ENCODE measurements around the gene EREG. TPM values are rescaled to one million over a fixed set of nuclear protein-coding genes. Genes with fewer than 3 reads are reported as not detected.
A peak's percentile ranks its signal among the peaks of the same experiment; 100 is the strongest.

The EREG gene
- total and polyA plus RNA-seq, 9 of the 15 experiments (the other 6 are each of a cell fraction or from before 2014, with no cell fraction given): 0.97 to 7.3 (median 2.5) TPM

DNA sequence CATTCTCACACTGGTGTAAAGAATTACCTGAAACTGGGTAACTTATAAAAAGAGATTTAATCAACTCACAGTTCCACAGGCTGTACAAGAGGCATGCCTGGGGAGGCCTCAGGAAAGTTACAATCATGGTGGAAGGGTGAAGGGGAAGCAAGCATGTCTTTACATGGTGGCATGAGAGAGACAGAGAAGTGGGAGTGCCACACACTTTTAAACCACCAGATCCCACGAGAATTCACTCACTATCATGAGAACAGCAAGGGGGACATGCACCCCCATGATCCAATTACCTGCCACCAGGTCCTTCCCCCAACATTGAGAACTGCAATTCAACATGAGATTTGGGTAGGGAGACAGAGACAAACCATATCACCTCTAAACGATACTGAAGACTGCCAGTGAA is 33.7 kb upstream of the EREG start (continued):
- TF ChIP-seq RBM17 (IDR thresholded peaks at IDR 0.05; ENCODE audit: borderline replicate concordance, low read depth, low read length): no peak
- TF ChIP-seq RBM39 (optimal IDR thresholded peaks at IDR 0.05; ENCODE audit: low read depth, low read length): no peak
- TF ChIP-seq LCOR (CRISPR knock-in tag; IDR thresholded peaks at IDR 0.05): no peak
- TF ChIP-seq MTA3 (IDR thresholded peaks at IDR 0.05; ENCODE audit: borderline replicate concordance): peak; percentile 53; the same call in 1 of the 2 replicates
- TF ChIP-seq CREB3L1 (IDR thresholded peaks at IDR 0.05; ENCODE audit: borderline replicate concordance, low read depth): no peak
- no peak for TF ChIP-seq KHSRP (IDR thresholded peaks at IDR 0.05)
- no peak for TF ChIP-seq ADNP (tag; IDR thresholded peaks at IDR 0.05)
- TF ChIP-seq ZBTB8A (IDR thresholded peaks at IDR 0.05; ENCODE audit: partially characterized antibody): no peak
- no peak for TF ChIP-seq TSHZ1 (CRISPR knock-in tag; IDR thresholded peaks at IDR 0.05)
- no peak for TF ChIP-seq TRIM28 (IDR thresholded peaks at IDR 0.05)
- TF ChIP-seq HNRNPLL (IDR thresholded peaks at IDR 0.05; ENCODE audit: low read depth, low read length, poor library complexity, severe bottlenecking): no peak
- TF ChIP-seq, protein P1, sequence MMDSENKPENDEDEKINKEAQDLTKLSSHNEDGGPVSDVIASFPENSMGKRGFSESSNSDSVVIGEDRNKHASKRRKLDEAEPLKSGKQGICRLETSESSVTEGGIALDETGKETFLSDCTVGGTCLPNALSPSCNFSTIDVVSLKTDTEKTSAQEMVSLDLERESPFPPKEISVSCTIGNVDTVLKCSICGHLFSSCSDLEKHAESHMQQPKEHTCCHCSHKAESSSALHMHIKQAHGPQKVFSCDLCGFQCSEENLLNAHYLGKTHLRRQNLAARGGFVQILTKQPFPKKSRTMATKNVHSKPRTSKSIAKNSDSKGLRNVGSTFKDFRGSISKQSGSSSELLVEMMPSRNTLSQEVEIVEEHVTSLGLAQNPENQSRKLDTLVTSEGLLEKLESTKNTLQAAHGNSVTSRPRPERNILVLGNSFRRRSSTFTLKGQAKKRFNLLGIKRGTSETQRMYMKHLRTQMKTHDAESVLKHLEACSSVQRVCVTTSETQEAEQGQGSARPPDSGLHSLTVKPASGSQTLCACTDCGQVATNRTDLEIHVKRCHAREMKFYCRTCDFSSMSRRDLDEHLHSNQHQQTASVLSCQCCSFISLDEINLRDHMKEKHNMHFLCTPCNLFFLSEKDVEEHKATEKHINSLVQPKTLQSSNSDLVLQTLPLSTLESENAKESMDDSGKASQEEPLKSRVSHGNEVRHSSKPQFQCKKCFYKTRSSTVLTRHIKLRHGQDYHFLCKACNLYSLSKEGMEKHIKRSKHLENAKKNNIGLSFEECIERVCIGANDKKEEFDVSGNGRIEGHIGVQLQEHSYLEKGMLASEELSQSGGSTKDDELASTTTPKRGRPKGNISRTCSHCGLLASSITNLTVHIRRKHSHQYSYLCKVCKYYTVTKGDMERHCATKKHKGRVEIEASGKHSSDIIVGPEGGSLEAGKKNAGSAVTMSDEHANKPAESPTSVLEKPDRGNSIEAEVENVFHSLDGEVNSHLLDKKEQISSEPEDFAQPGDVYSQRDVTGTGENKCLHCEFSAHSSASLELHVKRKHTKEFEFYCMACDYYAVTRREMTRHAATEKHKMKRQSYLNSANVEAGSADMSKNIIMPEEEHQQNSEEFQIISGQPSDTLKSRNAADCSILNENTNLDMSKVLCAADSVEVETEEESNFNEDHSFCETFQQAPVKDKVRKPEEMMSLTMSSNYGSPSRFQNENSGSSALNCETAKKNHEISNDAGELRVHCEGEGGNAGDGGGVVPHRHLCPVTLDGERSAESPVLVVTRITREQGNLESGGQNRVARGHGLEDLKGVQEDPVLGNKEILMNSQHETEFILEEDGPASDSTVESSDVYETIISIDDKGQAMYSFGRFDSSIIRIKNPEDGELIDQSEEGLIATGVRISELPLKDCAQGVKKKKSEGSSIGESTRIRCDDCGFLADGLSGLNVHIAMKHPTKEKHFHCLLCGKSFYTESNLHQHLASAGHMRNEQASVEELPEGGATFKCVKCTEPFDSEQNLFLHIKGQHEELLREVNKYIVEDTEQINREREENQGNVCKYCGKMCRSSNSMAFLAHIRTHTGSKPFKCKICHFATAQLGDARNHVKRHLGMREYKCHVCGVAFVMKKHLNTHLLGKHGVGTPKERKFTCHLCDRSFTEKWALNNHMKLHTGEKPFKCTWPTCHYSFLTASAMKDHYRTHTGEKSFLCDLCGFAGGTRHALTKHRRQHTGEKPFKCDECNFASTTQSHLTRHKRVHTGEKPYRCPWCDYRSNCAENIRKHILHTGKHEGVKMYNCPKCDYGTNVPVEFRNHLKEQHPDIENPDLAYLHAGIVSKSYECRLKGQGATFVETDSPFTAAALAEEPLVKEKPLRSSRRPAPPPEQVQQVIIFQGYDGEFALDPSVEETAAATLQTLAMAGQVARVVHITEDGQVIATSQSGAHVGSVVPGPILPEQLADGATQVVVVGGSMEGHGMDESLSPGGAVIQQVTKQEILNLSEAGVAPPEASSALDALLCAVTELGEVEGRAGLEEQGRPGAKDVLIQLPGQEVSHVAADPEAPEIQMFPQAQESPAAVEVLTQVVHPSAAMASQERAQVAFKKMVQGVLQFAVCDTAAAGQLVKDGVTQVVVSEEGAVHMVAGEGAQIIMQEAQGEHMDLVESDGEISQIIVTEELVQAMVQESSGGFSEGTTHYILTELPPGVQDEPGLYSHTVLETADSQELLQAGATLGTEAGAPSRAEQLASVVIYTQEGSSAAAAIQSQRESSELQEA (IDR thresholded peaks at IDR 0.05; ENCODE audit: low read depth): no peak
- no peak for TF ChIP-seq UBTF (IDR thresholded peaks at IDR 0.05; ENCODE audit: borderline replicate concordance in 1 of 2, low read depth in 2 of 2, low read length in 2 of 2)

Measured in K562 (cell line).